GM10266 (cell line): ENCODE results near the gene RBM39.

Experiments
- DNase-seq: peaks from one replicate; pipeline ENCODE4 v3.0.0; 2012; ENCODE audit errors: extremely low spot score
- TF ChIP-seq, protein P1 (sequence below): IDR thresholded peaks from 2 replicates; pipeline ENCODE4 v1.5.1; 2012; ENCODE audit warnings: mild to moderate bottlenecking, low read depth; ENCODE audit not compliant: control insufficient read depth, insufficient read depth; ENCODE audit errors: missing control alignments

Gene RBM39

DNA sequence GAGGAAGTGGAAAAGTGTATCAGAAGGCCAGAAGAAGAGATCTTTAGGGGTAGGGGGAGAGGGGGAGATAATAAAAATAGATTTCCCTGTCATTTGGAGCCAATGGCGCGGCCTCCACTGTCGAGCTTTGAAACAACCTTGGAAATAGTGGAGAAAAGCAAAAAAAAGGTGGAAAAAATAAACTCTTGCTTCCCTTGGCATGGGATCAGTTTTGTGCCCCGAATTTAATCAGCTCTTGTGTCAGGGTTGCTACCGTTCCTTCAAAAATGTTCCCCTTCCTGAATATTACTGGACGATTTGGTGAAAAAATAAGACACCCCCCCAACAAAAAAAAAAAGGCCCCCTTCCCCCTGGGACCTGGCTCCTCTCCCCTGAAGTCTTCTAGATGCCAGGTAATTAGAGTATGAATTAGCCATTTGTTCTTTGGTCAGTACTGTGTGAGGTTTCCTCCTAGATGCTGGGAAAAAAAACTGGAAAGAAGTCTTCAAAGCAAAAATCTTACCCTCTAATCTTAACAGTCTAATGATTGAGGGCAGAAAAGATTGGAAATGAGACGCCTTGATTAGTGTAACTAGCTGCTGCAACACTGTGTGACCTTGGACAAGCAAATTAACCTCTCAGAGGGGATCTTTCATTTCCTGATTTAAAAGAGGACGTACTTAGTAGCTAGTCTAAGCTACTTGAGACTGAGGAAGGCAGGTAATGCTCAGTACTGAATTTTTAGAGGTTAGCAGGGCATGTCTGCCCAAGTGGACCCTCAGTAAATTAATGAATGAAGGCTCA is 872 bp upstream of the RBM39 start:
- DNase-seq = peak; percentile 38
- TF ChIP-seq, protein P1, sequence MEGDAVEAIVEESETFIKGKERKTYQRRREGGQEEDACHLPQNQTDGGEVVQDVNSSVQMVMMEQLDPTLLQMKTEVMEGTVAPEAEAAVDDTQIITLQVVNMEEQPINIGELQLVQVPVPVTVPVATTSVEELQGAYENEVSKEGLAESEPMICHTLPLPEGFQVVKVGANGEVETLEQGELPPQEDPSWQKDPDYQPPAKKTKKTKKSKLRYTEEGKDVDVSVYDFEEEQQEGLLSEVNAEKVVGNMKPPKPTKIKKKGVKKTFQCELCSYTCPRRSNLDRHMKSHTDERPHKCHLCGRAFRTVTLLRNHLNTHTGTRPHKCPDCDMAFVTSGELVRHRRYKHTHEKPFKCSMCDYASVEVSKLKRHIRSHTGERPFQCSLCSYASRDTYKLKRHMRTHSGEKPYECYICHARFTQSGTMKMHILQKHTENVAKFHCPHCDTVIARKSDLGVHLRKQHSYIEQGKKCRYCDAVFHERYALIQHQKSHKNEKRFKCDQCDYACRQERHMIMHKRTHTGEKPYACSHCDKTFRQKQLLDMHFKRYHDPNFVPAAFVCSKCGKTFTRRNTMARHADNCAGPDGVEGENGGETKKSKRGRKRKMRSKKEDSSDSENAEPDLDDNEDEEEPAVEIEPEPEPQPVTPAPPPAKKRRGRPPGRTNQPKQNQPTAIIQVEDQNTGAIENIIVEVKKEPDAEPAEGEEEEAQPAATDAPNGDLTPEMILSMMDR = no peak

- no peak for DNase-seq
- TF ChIP-seq, protein P1 = peak; percentile 30
These were observed 2.5 kb downstream of the RBM39 start for GRCh38 chr20:35739294-35740163.

- TF ChIP-seq, protein P1 = no peak
These were observed 3.5 kb downstream of the RBM39 start for GRCh38 chr20:35738410-35739179.

GRCh38 chr20:35737865-35738333 is 4.2 kb downstream of the RBM39 start:
- TF ChIP-seq, protein P1 = no peak
- DNase-seq = no peak

More at GRCh38 chr20:35738410-35739179, 3.5 kb downstream of the RBM39 start:
- DNase-seq = no peak

- DNase-seq = no peak
- TF ChIP-seq, protein P1 = no peak
These were observed 6.1 kb downstream of the RBM39 start for GRCh38 chr20:35735826-35736470.

DNA sequence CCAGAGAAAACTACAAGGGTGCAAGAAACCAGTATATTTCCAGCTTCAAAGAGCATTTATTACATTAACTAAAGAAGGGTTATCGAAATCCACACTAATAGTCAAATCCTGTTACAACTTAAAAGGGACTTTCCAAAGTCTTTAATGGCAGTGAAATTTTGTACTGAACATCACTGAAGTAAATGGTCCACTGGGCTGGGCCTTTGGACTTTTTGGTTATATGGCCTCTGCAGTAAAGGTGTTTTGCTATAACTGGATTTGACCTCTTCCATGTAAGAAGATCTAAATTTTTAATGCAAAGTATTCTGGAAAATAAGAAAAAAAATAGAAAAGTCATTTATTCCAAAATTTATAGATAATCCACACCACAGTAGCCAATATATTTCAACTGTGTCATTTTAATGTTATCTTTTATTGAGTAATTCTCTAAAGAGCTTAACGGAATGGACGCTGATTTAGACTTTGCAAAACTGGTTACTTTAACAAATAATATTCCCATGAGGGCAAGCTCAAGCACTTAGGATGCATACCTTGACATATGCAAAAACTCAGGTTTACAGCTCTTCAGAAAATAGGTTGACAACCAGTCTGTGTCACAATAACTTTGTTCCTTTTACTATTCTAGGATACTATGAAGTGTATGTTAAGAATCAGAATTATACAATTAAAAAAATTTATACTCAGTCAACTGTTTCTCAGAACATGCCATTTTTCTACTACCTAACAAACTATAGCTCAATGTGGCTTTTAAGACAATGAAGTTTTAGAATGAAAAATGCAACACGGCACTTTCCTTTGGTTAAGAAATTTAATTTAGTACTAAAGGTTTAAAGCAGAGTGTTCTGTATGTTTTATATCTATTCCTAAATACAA is 7.0 kb downstream of the RBM39 start:
- DNase-seq = no peak
- TF ChIP-seq, protein P1 = no peak
